ENCODE measurements around the gene TNFAIP8. TPM values are rescaled to one million over a fixed set of nuclear protein-coding genes. Genes with fewer than 3 reads are reported as not detected.
"Not testable (repeated sequence)": the region's sequence is repeated elsewhere in the genome, so short reads cannot be mapped to it uniquely, and the experiment has no call there.

Gene TNFAIP8
- total RNA-seq, 1 experiment from 2014 or later = 7.3 TPM

- no peak overlapping the region for H3K9ac ChIP-seq (ENCODE audit: extremely low read depth, insufficient read length, low read length)
- no peak overlapping the region for H4K91ac ChIP-seq (ENCODE audit: insufficient read length, low read depth, low read length)
- no peaks in the 10 kb centered on the region for H3K4me1 ChIP-seq (ENCODE audit: insufficient read depth, low read length)
- no peak overlapping the region for H2BK15ac ChIP-seq (ENCODE audit: low read depth, low read length)
- H2BK5ac ChIP-seq (ENCODE audit: insufficient read length, low read length) = no peak overlapping the region
- H3K4ac ChIP-seq (ENCODE audit: low read depth, low read length) = no peak overlapping the region
- H3K4me2 ChIP-seq (ENCODE audit: insufficient read depth, insufficient read length, low read length) = no peak overlapping the region
- no peak overlapping the region for H3K18ac ChIP-seq (ENCODE audit: insufficient read length, low read depth, low read length)
- H3K27me3 ChIP-seq (ENCODE audit: insufficient read depth, low read length) = no peaks in the 10 kb centered on the region
- DNase-seq = peak; percentile 87
- H2BK120ac ChIP-seq (ENCODE audit: low read depth, low read length, poor library complexity, severe bottlenecking) = no peak overlapping the region
- no peak overlapping the region for H3K27ac ChIP-seq (ENCODE audit: insufficient read length, low read depth, low read length)
- H2BK20ac ChIP-seq (ENCODE audit: low read depth, low read length, poor library complexity, severe bottlenecking) = no peak overlapping the region
- no peak overlapping the region for H2BK12ac ChIP-seq (ENCODE audit: insufficient read length, low read depth, low read length)
- peaks cover 11% of the 10 kb centered on the region for H3K27me3 Mint-ChIP-seq (ENCODE audit: low read depth)
- WGBS (ENCODE audit: extremely low coverage, insufficient read length, low lambda C conversion rate) = no CpG with 5 or more reads among the region's 8 CpGs
- H3K4me1 Mint-ChIP-seq = peaks cover 14 to 15% of the 10 kb centered on the region in 2 experiments
- H3K79me2 ChIP-seq (ENCODE audit: insufficient read depth, low read length) = no peaks in the 10 kb centered on the region
- peak; percentile 79 for TF ChIP-seq CTCF (conservative IDR thresholded peaks at IDR 0.05)
- no peaks in the 10 kb centered on the region for H4K20me1 ChIP-seq (ENCODE audit: control insufficient read depth, insufficient read depth, insufficient read length)
- H4K8ac ChIP-seq (replicated peaks; ENCODE audit: insufficient read length, low read depth, low read length) = no peak overlapping the region
- H4K5ac ChIP-seq (ENCODE audit: insufficient read length, low read depth, low read length) = no peak overlapping the region
- no peak overlapping the region for H3K4me3 Mint-ChIP-seq
- H3K27ac Mint-ChIP-seq = peak overlapping the region in 1 of 3 experiments; percentile 28; a peak in 1 of 7 replicates
- H3K56ac ChIP-seq (ENCODE audit: insufficient read length, low read depth, low read length) = no peak overlapping the region
- peaks cover 12% of the 10 kb centered on the region for H3K9me3 ChIP-seq (ENCODE audit: control insufficient read depth, low read depth, low read length)
- no peaks in the 10 kb centered on the region for H3K23me2 ChIP-seq (ENCODE audit: insufficient read length, low read depth, low read length, poor library complexity, severe bottlenecking)
- peaks cover 24 to 42% of the 10 kb centered on the region in 2 experiments for H3K9me3 Mint-ChIP-seq
- H3K23ac ChIP-seq (ENCODE audit: insufficient read length, low read depth, low read length) = no peak overlapping the region
- no peak overlapping the region for H2AFZ ChIP-seq (ENCODE audit: low read length)
- peaks cover 18 to 39% (median 19%) of the 10 kb centered on the region in 3 experiments for H3K36me3 Mint-ChIP-seq (ENCODE audit: insufficient read depth in 1 of 3, low read depth in 3 of 3)
- H3K79me1 ChIP-seq (ENCODE audit: insufficient read depth, low read depth, low read length, poor library complexity, severe bottlenecking) = no peaks in the 10 kb centered on the region
- H2AK5ac ChIP-seq (ENCODE audit: insufficient read length, low read length) = no peak overlapping the region
- no peak overlapping the region for H3T11ph ChIP-seq (ENCODE audit: low read length)
- no peak overlapping the region for H3K14ac ChIP-seq (ENCODE audit: insufficient read depth, low read length)
Measured at GRCh38 chr5:119435436-119436132, 79.8 kb downstream of the TNFAIP8 start.

GRCh38 chr5:119437785-119438586 is 82.2 kb downstream of the TNFAIP8 start:
- not testable (repeated sequence) for H2BK120ac ChIP-seq (ENCODE audit: low read depth, low read length, poor library complexity, severe bottlenecking); H3K9ac ChIP-seq (ENCODE audit: extremely low read depth, insufficient read length, low read length); H4K91ac ChIP-seq (ENCODE audit: insufficient read length, low read depth, low read length); H2AK5ac ChIP-seq (ENCODE audit: insufficient read length, low read length); H3K4me1 ChIP-seq (ENCODE audit: insufficient read depth, low read length); H2BK5ac ChIP-seq (ENCODE audit: insufficient read length, low read length); H3K23ac ChIP-seq (ENCODE audit: insufficient read length, low read depth, low read length); H2BK20ac ChIP-seq (ENCODE audit: low read depth, low read length, poor library complexity, severe bottlenecking); H3K14ac ChIP-seq (ENCODE audit: insufficient read depth, low read length); H3K4me3 Mint-ChIP-seq; H2BK15ac ChIP-seq (ENCODE audit: low read depth, low read length); H3K4me2 ChIP-seq (ENCODE audit: insufficient read depth, insufficient read length, low read length); H4K20me1 ChIP-seq (ENCODE audit: control insufficient read depth, insufficient read depth, insufficient read length); H3K18ac ChIP-seq (ENCODE audit: insufficient read length, low read depth, low read length); H4K5ac ChIP-seq (ENCODE audit: insufficient read length, low read depth, low read length); DNase-seq; H3K79me1 ChIP-seq (ENCODE audit: insufficient read depth, low read depth, low read length, poor library complexity, severe bottlenecking); H3K27ac ChIP-seq (ENCODE audit: insufficient read length, low read depth, low read length); H3K4ac ChIP-seq (ENCODE audit: low read depth, low read length); H2BK12ac ChIP-seq (ENCODE audit: insufficient read length, low read depth, low read length); H3K27me3 ChIP-seq (ENCODE audit: insufficient read depth, low read length); H3K56ac ChIP-seq (ENCODE audit: insufficient read length, low read depth, low read length); H3K79me2 ChIP-seq (ENCODE audit: insufficient read depth, low read length); H2AFZ ChIP-seq (ENCODE audit: low read length); H4K8ac ChIP-seq (replicated peaks; ENCODE audit: insufficient read length, low read depth, low read length); H3K23me2 ChIP-seq (ENCODE audit: insufficient read length, low read depth, low read length, poor library complexity, severe bottlenecking); H3T11ph ChIP-seq (ENCODE audit: low read length)
- peaks cover 12% of the 10 kb centered on the region for H3K9me3 ChIP-seq (ENCODE audit: control insufficient read depth, low read depth, low read length)
- H3K9me3 Mint-ChIP-seq = peaks cover 15 to 28% of the 10 kb centered on the region in 2 experiments
- H3K36me3 Mint-ChIP-seq (ENCODE audit: insufficient read depth in 1 of 3, low read depth in 3 of 3) = peaks cover 8 to 19% (median 12%) of the 10 kb centered on the region in 3 experiments
- peaks cover 11% of the 10 kb centered on the region for H3K27me3 Mint-ChIP-seq (ENCODE audit: low read depth)
- H3K4me1 Mint-ChIP-seq = peaks cover 8 to 10% of the 10 kb centered on the region in 2 experiments; a peak in 3 of 4 replicates
- WGBS (ENCODE audit: extremely low coverage, insufficient read length, low lambda C conversion rate) = no CpG with 5 or more reads among the region's 3 CpGs
- peak overlapping the region in 1 of 3 experiments; percentile 2; a peak in 1 of 7 replicates for H3K27ac Mint-ChIP-seq

Data from H9 (cell line).